ENCODE results near the gene GAGE12C.
"Not testable (repeated sequence)": the region's sequence is repeated elsewhere in the genome, so short reads cannot be mapped to it uniquely, and the experiment has no call there.

GRCh38 chrX:49568728-49569127 is 36.8 kb downstream of the GAGE12C start:
- TF ChIP-seq POLR2A, CTCF (IDR thresholded peaks at IDR 0.05): not testable (repeated sequence)

All from ovary (tissue), 3 donors.